Loucy (cell line): ENCODE data around the gene NCKAP5.

Experiments
- CTCF ChIP-seq: fragments of 200-600 bp; sonication (generic); conservative IDR thresholded peaks from 2 replicates; pipeline ENCODE4 v1.5.1; 2014; ENCODE audit warnings: mild to moderate bottlenecking, antibody characterized with exemption, low read length
- EZH2phosphoT487 ChIP-seq: fragments of 200-600 bp; IDR thresholded peaks from 2 replicates; pipeline ENCODE4 v1.6.1; 2018; ENCODE audit warnings: antibody characterized with exemption, mild to moderate bottlenecking, moderate library complexity, borderline replicate concordance

DNA sequence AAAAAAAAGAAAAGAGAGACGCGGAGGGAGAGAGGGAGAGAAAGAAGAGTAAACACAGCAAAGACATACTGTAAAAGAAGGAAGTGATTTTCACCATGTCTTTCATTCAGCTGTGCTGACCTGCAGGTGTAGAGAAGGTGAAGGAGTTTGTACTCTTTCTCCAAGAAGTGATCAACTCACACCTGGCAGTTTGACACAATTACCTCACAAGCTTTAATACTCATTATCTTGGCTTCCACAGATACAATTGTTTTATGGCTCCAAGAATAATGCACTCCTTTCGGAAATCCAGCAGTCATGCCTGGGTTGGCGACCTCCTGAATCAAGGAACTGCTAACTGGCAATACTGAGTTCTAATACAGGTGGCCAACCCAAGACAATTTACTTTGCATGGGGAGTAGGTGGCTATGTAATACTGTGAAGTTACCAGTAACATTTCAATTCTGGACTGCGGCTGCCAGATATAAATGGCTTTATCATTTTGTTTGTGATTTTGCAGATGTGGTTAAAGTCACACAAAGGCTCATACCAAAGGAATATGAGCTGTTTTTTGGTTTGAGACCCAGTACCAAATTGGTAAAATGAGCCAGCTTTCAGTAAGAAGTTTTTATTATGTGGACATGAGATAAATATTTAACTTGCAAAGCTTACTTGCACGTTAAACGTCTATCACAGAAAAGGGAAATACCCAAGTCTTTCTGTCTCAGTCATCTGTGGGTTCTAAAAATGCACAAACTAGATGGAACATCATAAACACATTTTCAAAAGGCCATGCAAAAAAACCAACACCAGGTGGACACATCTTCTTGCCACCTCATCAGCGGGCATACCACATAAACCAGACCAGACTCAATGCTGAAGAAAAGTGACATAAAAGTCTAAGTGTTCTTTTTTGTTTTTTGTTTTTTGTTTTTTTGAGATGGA is 69.3 kb downstream of the NCKAP5 start:
- TF ChIP-seq CTCF (no peak), EZH2phosphoT487 (no peak)
